Muscle of leg (tissue), 11 donors: Measurements from ENCODE around the gene EGFR. TPM values are rescaled to one million over a fixed set of nuclear protein-coding genes. Genes with fewer than 3 reads are reported as not detected.
A peak's percentile ranks its signal among the peaks of the same experiment; 100 is the strongest.

ENCODE experiments used
- DNase-seq: peaks from one replicate; pipeline ENCODE4 v3.0.0; 2013
- H3K27ac ChIP-seq: one replicate; pipeline ENCODE4 v1.5.1; 2013; ENCODE audit warnings: mild to moderate bottlenecking, low read length, control low read depth
- H3K27me3 ChIP-seq: one replicate; pipeline ENCODE4 v1.6.1; 2013; ENCODE audit warnings: low read length; ENCODE audit not compliant: control insufficient read depth, insufficient read depth
- H3K36me3 ChIP-seq: one replicate; pipeline ENCODE4 v1.6.1; 2013; ENCODE audit warnings: low read length; ENCODE audit not compliant: control insufficient read depth, insufficient read depth
- H3K4me1 ChIP-seq: one replicate; pipeline ENCODE4 v1.6.1; 2013; ENCODE audit warnings: low read length; ENCODE audit not compliant: control insufficient read depth, insufficient read depth
- H3K4me3 ChIP-seq: one replicate; pipeline ENCODE4 v1.5.1; 2013; ENCODE audit warnings: low read length, control low read depth
- H3K9me3 ChIP-seq: replicated peaks from 2 replicates; pipeline ENCODE4 v1.6.1; 2013; ENCODE audit warnings: low read depth, low read length; ENCODE audit not compliant: control insufficient read depth
- WGBS: methylation state at CpG from one replicate; pipeline ENCODE4 v1.1.5; 2013; ENCODE audit warnings: missing lambda C conversion rate; ENCODE audit not compliant: insufficient coverage; 5-methylcytosine and 5-hydroxymethylcytosine counted together
- polyA plus RNA-seq, 8 donors: library from polyadenylated mRNA; unstranded; fragments of 120-200 nt; gene quantifications; one replicate each; pipeline versions ENCODE4 v1.2.1 to v1.2.3, GENCODE V29; 2013; ENCODE audit warnings: inconsistent platforms in 1 of 8, low replicate concordance in 1 of 8; ENCODE audit not compliant: insufficient read length in 8 of 8, insufficient read depth in 1 of 8
- total RNA-seq: library from RNA; stranded (reverse); fragments of 120-200 nt; gene quantifications from one replicate; pipeline ENCODE4 v1.2.4, GENCODE V29; 2013

The EGFR gene
- total and polyA plus RNA-seq, 9 donors: 18.6 to 42.8 (median 25.5) TPM

- no peaks in the 10 kb centered on the region for H3K27me3 ChIP-seq
- peaks cover 17% of the 10 kb centered on the region for H3K36me3 ChIP-seq
- peaks cover 22% of the 10 kb centered on the region for H3K4me1 ChIP-seq
- H3K9me3 ChIP-seq: no peaks in the 10 kb centered on the region
- DNase-seq: peak; percentile 37
- no peak overlapping the region for H3K4me3 ChIP-seq
- H3K27ac ChIP-seq: no peak overlapping the region
- WGBS: 79% methylated on average over 11 of the region's 17 CpGs
Observed at GRCh38 chr7:55191926-55192692, 173.3 kb downstream of the EGFR start.

GRCh38 chr7:55192723-55193122 is 173.9 kb downstream of the EGFR start:
- no peak for DNase-seq
- Histone ChIP-seq H3K4me3 (no peak overlapping the region), H3K27me3 (no peaks in the 10 kb centered on the region), H3K27ac (no peak overlapping the region), H3K4me1 (peaks cover 18% of the 10 kb centered on the region), H3K9me3 (no peaks in the 10 kb centered on the region), H3K36me3 (peaks cover 14% of the 10 kb centered on the region)
- 20% methylated on average over 1 of the region's 7 CpGs for WGBS

GRCh38 chr7:55193245-55193644 is 174.4 kb downstream of the EGFR start:
- DNase-seq: no peak
- H3K27ac ChIP-seq: no peak overlapping the region
- H3K36me3 ChIP-seq: peaks cover 13% of the 10 kb centered on the region
- H3K27me3 ChIP-seq: no peaks in the 10 kb centered on the region
- H3K4me3 ChIP-seq: no peak overlapping the region
- WGBS: 66% methylated on average over 5 of the region's 9 CpGs
- H3K9me3 ChIP-seq: no peaks in the 10 kb centered on the region
- H3K4me1 ChIP-seq: peaks cover 14% of the 10 kb centered on the region

GRCh38 chr7:55194522-55194921 is 175.7 kb downstream of the EGFR start:
- peaks cover 11% of the 10 kb centered on the region for H3K4me1 ChIP-seq
- H3K4me3 ChIP-seq: no peak overlapping the region
- 91% methylated on average over 5 of the region's 6 CpGs for WGBS
- no peaks in the 10 kb centered on the region for H3K27me3 ChIP-seq
- no peaks in the 10 kb centered on the region for H3K9me3 ChIP-seq
- no peak for DNase-seq
- no peak overlapping the region for H3K27ac ChIP-seq
- peaks cover 21% of the 10 kb centered on the region for H3K36me3 ChIP-seq

GRCh38 chr7:55198634-55199392 is 180.0 kb downstream of the EGFR start:
- Histone ChIP-seq H3K4me3 (no peak overlapping the region), H3K36me3 (peaks cover 40% of the 10 kb centered on the region)

GRCh38 chr7:55199418-55199817 is 180.6 kb downstream of the EGFR start:
- no peaks in the 10 kb centered on the region for H3K27me3 ChIP-seq
- peaks cover 44% of the 10 kb centered on the region for H3K36me3 ChIP-seq
- H3K4me3 ChIP-seq: no peak overlapping the region
- no peaks in the 10 kb centered on the region for H3K9me3 ChIP-seq
- 71% methylated on average over 1 of the region's 1 CpG for WGBS
- DNase-seq: no peak
- no peaks in the 10 kb centered on the region for H3K4me1 ChIP-seq
- no peak overlapping the region for H3K27ac ChIP-seq

More at GRCh38 chr7:55198634-55199392, 180.0 kb downstream of the EGFR start:
- H3K9me3 ChIP-seq: no peaks in the 10 kb centered on the region
- DNase-seq: no peak
- WGBS: 93% methylated on average over 2 of the region's 8 CpGs
- H3K27me3 ChIP-seq: no peaks in the 10 kb centered on the region
- H3K27ac ChIP-seq: no peak overlapping the region
- no peaks in the 10 kb centered on the region for H3K4me1 ChIP-seq

GRCh38 chr7:55200441-55200840 is 181.6 kb downstream of the EGFR start:
- Histone ChIP-seq H3K36me3 (peaks cover 50% of the 10 kb centered on the region), H3K9me3 (no peaks in the 10 kb centered on the region), H3K27me3 (no peaks in the 10 kb centered on the region), H3K4me1 (no peaks in the 10 kb centered on the region), H3K4me3 (no peak overlapping the region), H3K27ac (no peak overlapping the region)
- DNase-seq: no peak
- 100% methylated on average over 3 of the region's 11 CpGs for WGBS

GRCh38 chr7:55202150-55202913 is 183.5 kb downstream of the EGFR start:
- WGBS: 71% methylated on average over 10 of the region's 13 CpGs
- Histone ChIP-seq H3K27me3 (no peaks in the 10 kb centered on the region), H3K9me3 (no peaks in the 10 kb centered on the region), H3K27ac (no peak overlapping the region), H3K36me3 (peaks cover 63% of the 10 kb centered on the region), H3K4me1 (no peaks in the 10 kb centered on the region), H3K4me3 (no peak overlapping the region)
- DNase-seq: no peak

- Histone ChIP-seq H3K9me3 (no peaks in the 10 kb centered on the region), H3K36me3 (peaks cover 69% of the 10 kb centered on the region), H3K27me3 (no peaks in the 10 kb centered on the region), H3K27ac (no peak overlapping the region), H3K4me1 (no peaks in the 10 kb centered on the region), H3K4me3 (no peak overlapping the region)
- no peak for DNase-seq
- WGBS: 94% methylated on average over 6 of the region's 7 CpGs
Observed at GRCh38 chr7:55203300-55203699, 184.5 kb downstream of the EGFR start.
